ENCODE data around the gene MXD4. TPM values are rescaled to one million over a fixed set of nuclear protein-coding genes. Genes with fewer than 3 reads are reported as not detected.

MXD4 gene
- total and polyA plus RNA-seq, 2 of the 13 experiments (the other 11 are each of a cell fraction or from before 2014, with no cell fraction given): 29.0 to 31.3 TPM

- Histone ChIP-seq H3K27ac (ENCODE audit: extremely low read length, insufficient read depth, low read length) (no peak overlapping the region), H3K27me3 (ENCODE audit: control insufficient read depth in 1 of 2, insufficient read depth in 2 of 2, low read length in 2 of 2) (no peaks in the 10 kb centered on the region), H4K20me1 (ENCODE audit: insufficient read depth, low read length) (no peaks in the 10 kb centered on the region), H3K9ac (ENCODE audit: insufficient read depth, low read depth, low read length) (no peak overlapping the region), H3K4me2 (ENCODE audit: low read depth, low read length) (no peak overlapping the region), H3K79me2 (ENCODE audit: insufficient read depth, low read length) (no peaks in the 10 kb centered on the region), H3K9me3 (ENCODE audit: low read length) (no peaks in the 10 kb centered on the region), H3K36me3 (replicated peaks in 1 of 2; ENCODE audit: control insufficient read depth in 1 of 2, insufficient read depth in 2 of 2, low read length in 2 of 2) (no peaks in the 10 kb centered on the region; a peak in 1 of 5 replicates), H3K4me1 (ENCODE audit: insufficient read depth, low read length) (peaks cover 9% of the 10 kb centered on the region), H3K4me3 (replicated peaks in 1 of 3; ENCODE audit: insufficient read depth in 1 of 3, low read depth in 2 of 3, low read length in 3 of 3) (no peak overlapping the region), H2AFZ (ENCODE audit: low read length) (no peak overlapping the region)
- no TSS peak for BruUV-seq (replicated peaks)
- ChIA-PET POLR2A (no interaction called here), CTCF (ENCODE audit: low intra/inter-chr PET ratio, low total read pairs) (no interaction called here)
- ATAC-seq (no peak), DNase-seq (ENCODE audit: low spot score) (no peak), FAIRE-seq (no peak)
- intact Hi-C loops (cut with micrococcal nuclease; ENCODE audit: unreplicated experiment): no loop called here
- in situ Hi-C loops (cut with HindIII; ENCODE audit: extremely low pct_ligation_motif_present, low pct_unique_long_range_greater_than_20kb): no loop called here
- TF ChIP-seq ATF7 (IDR thresholded peaks at IDR 0.05) (peak; percentile 89), ATF7 (CRISPR knock-in tag; IDR thresholded peaks at IDR 0.05) (no peak), LRRFIP1 (CRISPR knock-in tag; conservative IDR thresholded peaks at IDR 0.05) (no peak)
- 54% methylated on average over 1 of the region's 1 CpG for WGBS (ENCODE audit: low lambda C conversion rate)
Observed at GRCh38 chr4:2218436-2218835, 43.5 kb downstream of the MXD4 start.

- no TSS peak for BruUV-seq (replicated peaks)
- POLR2A ChIA-PET: no interaction called here
Observed at GRCh38 chr4:2217726-2218125, 44.2 kb downstream of the MXD4 start.

More at GRCh38 chr4:2217726-2218125, 44.2 kb downstream of the MXD4 start:
- no peak overlapping the region for H3K4me2 ChIP-seq (ENCODE audit: low read depth, low read length)
- no peak overlapping the region for H3K4me3 ChIP-seq (replicated peaks in 1 of 3; ENCODE audit: insufficient read depth in 1 of 3, low read depth in 2 of 3, low read length in 3 of 3)
- CTCF ChIA-PET (ENCODE audit: low intra/inter-chr PET ratio, low total read pairs): no interaction called here
- H3K9ac ChIP-seq (ENCODE audit: insufficient read depth, low read depth, low read length): no peak overlapping the region
- no peaks in the 10 kb centered on the region for H3K79me2 ChIP-seq (ENCODE audit: insufficient read depth, low read length)
- H3K9me3 ChIP-seq (ENCODE audit: low read length): no peaks in the 10 kb centered on the region
- in situ Hi-C loops (cut with HindIII; ENCODE audit: extremely low pct_ligation_motif_present, low pct_unique_long_range_greater_than_20kb): no loop called here
- H4K20me1 ChIP-seq (ENCODE audit: insufficient read depth, low read length): no peaks in the 10 kb centered on the region
- H3K27ac ChIP-seq (ENCODE audit: extremely low read length, insufficient read depth, low read length): no peak overlapping the region
- 0% methylated on average over 3 of the region's 3 CpGs for WGBS (ENCODE audit: low lambda C conversion rate)
- DNase-seq (ENCODE audit: low spot score): no peak
- no peaks in the 10 kb centered on the region for H3K27me3 ChIP-seq (ENCODE audit: control insufficient read depth in 1 of 2, insufficient read depth in 2 of 2, low read length in 2 of 2)
- intact Hi-C loops (cut with micrococcal nuclease; ENCODE audit: unreplicated experiment): no loop called here
- H2AFZ ChIP-seq (ENCODE audit: low read length): no peak overlapping the region
- ATAC-seq: no peak
- no peak for FAIRE-seq
- H3K4me1 ChIP-seq (ENCODE audit: insufficient read depth, low read length): peaks cover 9% of the 10 kb centered on the region
- no peaks in the 10 kb centered on the region for H3K36me3 ChIP-seq (replicated peaks in 1 of 2; ENCODE audit: control insufficient read depth in 1 of 2, insufficient read depth in 2 of 2, low read length in 2 of 2)
- TF ChIP-seq SAFB2 (CRISPR knock-in tag; IDR thresholded peaks at IDR 0.05; ENCODE audit: borderline replicate concordance, low read depth): no peak
- no peak for TF ChIP-seq TGIF2 (CRISPR knock-in tag; IDR thresholded peaks at IDR 0.05)
- no peak for TF ChIP-seq E2F2 (CRISPR knock-in tag; IDR thresholded peaks at IDR 0.05; ENCODE audit: borderline replicate concordance)
- TF ChIP-seq ZBTB25 (CRISPR knock-in tag; IDR thresholded peaks at IDR 0.05): no peak
- no peak for TF ChIP-seq ZNF619 (CRISPR knock-in tag; IDR thresholded peaks at IDR 0.05)
- TF ChIP-seq REXO4 (CRISPR knock-in tag; IDR thresholded peaks at IDR 0.05; ENCODE audit: borderline replicate concordance): no peak
- no peak for TF ChIP-seq LBX2 (CRISPR knock-in tag; IDR thresholded peaks at IDR 0.05; ENCODE audit: borderline replicate concordance)
- TF ChIP-seq HIC2 (CRISPR knock-in tag; IDR thresholded peaks at IDR 0.05; ENCODE audit: low read depth): no peak

All from HepG2 (cell line).